A549 (cell line): ENCODE measurements around the gene NUP188. TPM values are rescaled to one million over a fixed set of nuclear protein-coding genes. Genes with fewer than 3 reads are reported as not detected.
A peak's percentile ranks its signal among the peaks of the same experiment; 100 is the strongest.

ENCODE experiments used
- ATAC-seq, 2 experiments: fragments of 200-7000 bp in 1 of 2; fragments of >200 bp in 1 of 2; cut with Nextera tagmentation in 1 of 2; cut with Tn5 transposase in 1 of 2; 3 replicates each; pipeline versions ENCODE4 v1.8.0 to v1.9.1; 2018 to 2020; ENCODE audit warnings: mild to moderate bottlenecking in 1 of 2, moderate library complexity in 1 of 2
- CTCF ChIA-PET: fragments of 300-600 bp; sonication (Branson Sonifier 250); formaldehyde crosslinking; extraction: SDS; loops from one replicate; lab custom pipeline; 2021; ENCODE audit warnings: antibody characterized with exemption, inconsistent platforms; lab: Yijun Ruan, JAX
- POLR2A ChIA-PET: fragments of 350-600 bp; formaldehyde crosslinking; extraction: SDS; loops from one replicate; lab custom pipeline; 2021; ENCODE audit warnings: antibody characterized with exemption, inconsistent platforms; lab: Yijun Ruan, JAX
- DNase-seq, 2 experiments: peaks; one replicate each; pipeline versions ENCODE4 v3.0.0 to v3.0.0-alpha.2; 2011 to 2016; ENCODE audit warnings: low read depth in 1 of 2, low spot score in 1 of 2
- FAIRE-seq: peaks from 2 replicates; lab custom pipeline; 2011; peaks lifted over from hg19 to GRCh38; lab: Jason Lieb, UNC
- H3K27ac ChIP-seq, 2 experiments: fragments of >200 bp; sonication (Bioruptor Twin); formaldehyde crosslinking; 3 replicates each; pipeline ENCODE4 v1.5.1; 2016 to 2017
- H3K4me1 ChIP-seq: fragments of >200 bp; sonication (Bioruptor Twin); formaldehyde crosslinking; 3 replicates; pipeline ENCODE4 v1.6.1; 2016
- H3K4me2 ChIP-seq: fragments of >200 bp; sonication (Bioruptor Twin); formaldehyde crosslinking; 3 replicates; pipeline ENCODE4 v1.6.1; 2016
- H3K4me3 ChIP-seq: fragments of >200 bp; sonication (Bioruptor Twin); formaldehyde crosslinking; 3 replicates; pipeline ENCODE4 v1.5.1; 2016
- H3K9me3 ChIP-seq: fragments of >200 bp; sonication (Bioruptor Twin); formaldehyde crosslinking; 3 replicates; pipeline ENCODE4 v1.6.1; 2016
- ATOH8 ChIP-seq: fragments of 250-450 bp; sonication (Bioruptor Pico); IDR thresholded peaks from 2 replicates; pipeline ENCODE4 v1.5.0; 2020; ENCODE audit warnings: low read depth, mild to moderate bottlenecking, moderate library complexity
- BHLHE40 ChIP-seq: IDR thresholded peaks from 2 replicates; pipeline ENCODE4 v1.6.1; 2012; ENCODE audit warnings: low read depth, low read length, inconsistent platforms
- CEBPB ChIP-seq, 2 experiments: fragments of >200 bp in 1 of 2; sonication (Bioruptor Twin) in 1 of 2; formaldehyde crosslinking in 1 of 2; IDR thresholded peaks; 2 replicates each; pipeline ENCODE4 v1.6.1; 2012 to 2016
- CHD2 ChIP-seq: fragments of 150-350 bp; IDR thresholded peaks from 2 replicates; pipeline ENCODE4 v1.6.1; 2014; ENCODE audit warnings: low read length; ENCODE audit not compliant: partially characterized antibody
- CTCF ChIP-seq: fragments of >200 bp; sonication (Bioruptor Twin); formaldehyde crosslinking; IDR thresholded peaks from 3 replicates; pipeline ENCODE4 v1.5.1; 2016
- FOSB ChIP-seq: fragments of 250-450 bp; sonication (Bioruptor Pico); IDR thresholded peaks from 2 replicates; pipeline ENCODE4 v1.5.0; 2020; ENCODE audit warnings: mild to moderate bottlenecking, moderate library complexity
- FOSL2 ChIP-seq, 2 experiments: fragments of 450-650 bp in 1 of 2; fragments of >200 bp in 1 of 2; sonication (Bioruptor Twin) in 1 of 2; formaldehyde crosslinking; IDR thresholded peaks; 2 replicates each; pipeline versions ENCODE4 v1.5.0 to v1.6.1; 2016 to 2020; ENCODE audit warnings: mild to moderate bottlenecking in 1 of 2, moderate library complexity in 1 of 2
- HEYL ChIP-seq: fragments of 250-450 bp; sonication (Bioruptor Pico); IDR thresholded peaks from 2 replicates; pipeline ENCODE4 v1.8.0; 2021; ENCODE audit warnings: mild to moderate bottlenecking, moderate library complexity
- HMGXB4 ChIP-seq: fragments of 250-450 bp; sonication (Bioruptor Pico); IDR thresholded peaks from 2 replicates; pipeline ENCODE4 v1.5.0; 2021; ENCODE audit warnings: mild to moderate bottlenecking, moderate library complexity, borderline replicate concordance
- HOXB5 ChIP-seq: fragments of 250-450 bp; sonication (Bioruptor Pico); IDR thresholded peaks from 2 replicates; pipeline ENCODE4 v1.5.0; 2020; ENCODE audit warnings: mild to moderate bottlenecking, moderate library complexity
- JUN ChIP-seq, 2 experiments: fragments of >200 bp; sonication (Bioruptor Twin); formaldehyde crosslinking; IDR thresholded peaks; 2 replicates in 1 of 2; 3 replicates in 1 of 2; pipeline ENCODE4 v1.6.1; 2016 to 2017
- JUNB ChIP-seq: fragments of >200 bp; sonication (Bioruptor Twin); formaldehyde crosslinking; IDR thresholded peaks from 2 replicates; pipeline ENCODE4 v1.6.1; 2016
- MAFK ChIP-seq: fragments of 450-650 bp; IDR thresholded peaks from 2 replicates; pipeline ENCODE4 v1.6.1; 2014; ENCODE audit not compliant: partially characterized antibody
- MAX ChIP-seq: IDR thresholded peaks from 2 replicates; pipeline ENCODE4 v1.6.1; 2012
- NFE2L2 ChIP-seq: fragments of 150-350 bp; conservative IDR thresholded peaks from 2 replicates; pipeline ENCODE4 v1.6.1; 2014; ENCODE audit warnings: low read length
- NPAS2 ChIP-seq: fragments of 250-450 bp; sonication (Bioruptor Pico); IDR thresholded peaks from 2 replicates; pipeline ENCODE4 v1.8.0; 2022; ENCODE audit warnings: mild to moderate bottlenecking, moderate library complexity, borderline replicate concordance
- PHF8 ChIP-seq: fragments of 200-600 bp; sonication (generic); IDR thresholded peaks from 2 replicates; pipeline ENCODE4 v1.6.1; 2016; ENCODE audit warnings: low read depth, mild to moderate bottlenecking, antibody characterized with exemption, moderate library complexity, borderline replicate concordance
- POLR2A ChIP-seq: IDR thresholded peaks from 2 replicates; pipeline ENCODE4 v1.6.1; 2012; ENCODE audit warnings: mild to moderate bottlenecking, low read length
- RAD21 ChIP-seq, 2 experiments: fragments of >200 bp in 1 of 2; sonication (Bioruptor Twin) in 1 of 2; formaldehyde crosslinking in 1 of 2; IDR thresholded peaks in 1 of 2; conservative IDR thresholded peaks in 1 of 2; 2 replicates in 1 of 2; 3 replicates in 1 of 2; pipeline ENCODE4 v1.6.1; 2012 to 2018; ENCODE audit warnings: inconsistent platforms in 1 of 2
- RCOR1 ChIP-seq: fragments of 150-350 bp; IDR thresholded peaks from 2 replicates; pipeline ENCODE4 v1.6.1; 2014; ENCODE audit warnings: antibody characterized with exemption, low read length, low read depth
- SREBF2 ChIP-seq: fragments of 450-650 bp; IDR thresholded peaks from 2 replicates; pipeline ENCODE4 v1.6.1; 2014; ENCODE audit warnings: mild to moderate bottlenecking, moderate library complexity
- ZSCAN20 ChIP-seq: fragments of 250-450 bp; sonication (Bioruptor Pico); IDR thresholded peaks from 2 replicates; pipeline ENCODE4 v1.8.0; 2022; ENCODE audit warnings: mild to moderate bottlenecking, moderate library complexity
- whole genome bisulfite sequencing: methylation state at CpG from one replicate; pipeline ENCODE4 v1.1.6; 2017; ENCODE audit errors: missing lambda C conversion rate; 5-methylcytosine and 5-hydroxymethylcytosine counted together
- polyA plus RNA-seq, 4 experiments: library from polyadenylated mRNA; depleted of rRNA in 3 of 4; stranded (reverse); fragments of >200 nt; fragmentation: RNase III in 1 of 4; extraction: RNeasy Plus Mini Kit Qiagen cat#74134 plus additional on column Dnase treatment in 1 of 4; gene quantifications; 2 replicates in 3 of 4; 3 replicates in 1 of 4; pipeline ENCODE4 v1.2.3, GENCODE V29; 2011 to 2017

Gene NUP188
- polyA plus RNA-seq, 2 of the 4 experiments (the other 2 are of a cell fraction) = 33.2 to 52.3 TPM

GRCh38 chr9:128947527-128948301, at the start of gene NUP188, which contains the start of gene DOLK (continued):
- TF ChIP-seq CTCF (no peak), HOXB5 (CRISPR knock-in tag) (0 out of 2 replicates have a peak, but pooled peaks have one; percentile 21), RCOR1 (no peak)

GRCh38 chr9:128898382-128898781, 49.1 kb upstream of the NUP188 start:
- no peak for TF ChIP-seq HEYL
- no peak for TF ChIP-seq MAFK
- no peak for TF ChIP-seq CEBPB (IDR thresholded peaks at IDR 0.05)
- no peak for TF ChIP-seq FOSL2 (IDR thresholded peaks at IDR 0.05)
- TF ChIP-seq FOSL2 (CRISPR knock-in tag; IDR thresholded peaks at IDR 0.05) = no peak
- Histone ChIP-seq H3K9me3 (no peaks in the 10 kb centered on the region), H3K27ac (peak overlapping the region in 1 of 2 experiments; percentile 31; a peak in 2 of 6 replicates), H3K4me2 (no peak overlapping the region), H3K4me3 (no peak overlapping the region), H3K4me1 (peaks cover 34% of the 10 kb centered on the region)
- CTCF ChIA-PET = interaction anchor here (0.5 to 1.2 kb wide), 4 partner anchors 29 to 133 kb away, joined by 3 to 5 read pairs (median 3); no protein-coding TSS in a partner anchor
- POLR2A ChIA-PET = no interaction called here
- DNase-seq (no peak), FAIRE-seq (no peak), ATAC-seq (no peak)
- 87% methylated on average over 5 of the region's 5 CpGs for WGBS

- Histone ChIP-seq H3K4me3 (no peak overlapping the region), H3K9me3 (no peaks in the 10 kb centered on the region), H3K4me1 (peaks cover 38% of the 10 kb centered on the region), H3K4me2 (no peak overlapping the region), H3K27ac (peak overlapping the region in 1 of 2 experiments; percentile 31; a peak in 2 of 6 replicates)
- ChIA-PET CTCF (interaction anchor here (1.0 kb wide), 1 partner anchor 111 kb away, joined by 3 read pairs; no protein-coding TSS in a partner anchor), POLR2A (no interaction called here)
- DNase-seq = no peak
- WGBS = 95% methylated on average over 17 of the region's 18 CpGs
- ATAC-seq = no peak
- no peak for FAIRE-seq
- TF ChIP-seq JUN (IDR thresholded peaks at IDR 0.05) (no peak), HMGXB4 (no peak), MAX (no peak), POLR2A (no peak), JUNB (no peak), ATOH8 (no peak), CHD2 (no peak), BHLHE40 (no peak), ZSCAN20 (CRISPR knock-in tag) (no peak), RAD21 (conservative IDR thresholded peaks at IDR 0.05 in 1 of 2, IDR thresholded peaks at IDR 0.05 in 1 of 2) (no peak), PHF8 (no peak), NPAS2 (no peak), FOSB (CRISPR knock-in tag) (no peak), SREBF2 (no peak), NFE2L2 (no peak)
Observed at GRCh38 chr9:128898845-128899565, 48.5 kb upstream of the NUP188 start.
